ENCODE measurements around the gene DCC.

The DCC gene

GRCh38 chr18:52791321-52791720 lies 451.3 kb downstream of the DCC start:
- Histone ChIP-seq H3K4me3 (ENCODE audit: low read length in 2 of 2) (no peak overlapping the region), H3K9me3 (ENCODE audit: control insufficient read depth in 2 of 2, low read length in 2 of 2) (peaks cover 12 to 13% of the 10 kb centered on the region in 2 donors), H3K36me3 (ENCODE audit: control insufficient read depth in 2 of 2, insufficient read depth in 2 of 2, low read length in 2 of 2) (no peaks in the 10 kb centered on the region), H3K4me1 (ENCODE audit: control insufficient read depth in 2 of 2, insufficient read depth in 2 of 2, low read length in 2 of 2) (no peaks in the 10 kb centered on the region), H3K27ac (ENCODE audit: low read depth in 2 of 2, low read length in 2 of 2) (no peak overlapping the region), H3K9ac (ENCODE audit: low read depth in 1 of 2, low read length in 2 of 2) (no peak overlapping the region), H3K27me3 (ENCODE audit: control insufficient read depth in 2 of 2, insufficient read depth in 2 of 2, low read length in 2 of 2) (no peaks in the 10 kb centered on the region)

GRCh38 chr18:52812834-52813233 lies 472.8 kb downstream of the DCC start:
- Histone ChIP-seq H3K4me1 (ENCODE audit: control insufficient read depth in 2 of 2, insufficient read depth in 2 of 2, low read length in 2 of 2) (no peaks in the 10 kb centered on the region), H3K36me3 (ENCODE audit: control insufficient read depth in 2 of 2, insufficient read depth in 2 of 2, low read length in 2 of 2) (no peaks in the 10 kb centered on the region), H3K4me3 (ENCODE audit: low read length in 2 of 2) (no peak overlapping the region), H3K27me3 (ENCODE audit: control insufficient read depth in 2 of 2, insufficient read depth in 2 of 2, low read length in 2 of 2) (no peaks in the 10 kb centered on the region), H3K9ac (ENCODE audit: low read depth in 1 of 2, low read length in 2 of 2) (no peak overlapping the region), H3K9me3 (ENCODE audit: control insufficient read depth in 2 of 2, low read length in 2 of 2) (no peaks in the 10 kb centered on the region), H3K27ac (ENCODE audit: low read depth in 2 of 2, low read length in 2 of 2) (no peak overlapping the region)

GRCh38 chr18:52813635-52814416 lies 473.8 kb downstream of the DCC start:
- Histone ChIP-seq H3K4me1 (ENCODE audit: control insufficient read depth in 2 of 2, insufficient read depth in 2 of 2, low read length in 2 of 2) (no peaks in the 10 kb centered on the region), H3K27ac (ENCODE audit: low read depth in 2 of 2, low read length in 2 of 2) (no peak overlapping the region)

GRCh38 chr18:52815651-52816050 lies 475.7 kb downstream of the DCC start:
- Histone ChIP-seq H3K9ac (ENCODE audit: low read depth in 1 of 2, low read length in 2 of 2) (no peak overlapping the region), H3K9me3 (ENCODE audit: control insufficient read depth in 2 of 2, low read length in 2 of 2) (no peaks in the 10 kb centered on the region), H3K36me3 (ENCODE audit: control insufficient read depth in 2 of 2, insufficient read depth in 2 of 2, low read length in 2 of 2) (no peaks in the 10 kb centered on the region), H3K4me1 (ENCODE audit: control insufficient read depth in 2 of 2, insufficient read depth in 2 of 2, low read length in 2 of 2) (no peaks in the 10 kb centered on the region), H3K27me3 (ENCODE audit: control insufficient read depth in 2 of 2, insufficient read depth in 2 of 2, low read length in 2 of 2) (no peaks in the 10 kb centered on the region), H3K4me3 (ENCODE audit: low read length in 2 of 2) (no peak overlapping the region), H3K27ac (ENCODE audit: low read depth in 2 of 2, low read length in 2 of 2) (no peak overlapping the region)

More at GRCh38 chr18:52813635-52814416, 473.8 kb downstream of the DCC start:
- H3K9me3 ChIP-seq (ENCODE audit: control insufficient read depth in 2 of 2, low read length in 2 of 2): no peaks in the 10 kb centered on the region
- no peak overlapping the region for H3K4me3 ChIP-seq (ENCODE audit: low read length in 2 of 2)
- no peaks in the 10 kb centered on the region for H3K27me3 ChIP-seq (ENCODE audit: control insufficient read depth in 2 of 2, insufficient read depth in 2 of 2, low read length in 2 of 2)
- no peak overlapping the region for H3K9ac ChIP-seq (ENCODE audit: low read depth in 1 of 2, low read length in 2 of 2)
- H3K36me3 ChIP-seq (ENCODE audit: control insufficient read depth in 2 of 2, insufficient read depth in 2 of 2, low read length in 2 of 2): no peaks in the 10 kb centered on the region

- Histone ChIP-seq H3K9ac (ENCODE audit: low read depth in 1 of 2, low read length in 2 of 2) (no peak overlapping the region), H3K27ac (ENCODE audit: low read depth in 2 of 2, low read length in 2 of 2) (no peak overlapping the region), H3K4me3 (ENCODE audit: low read length in 2 of 2) (no peak overlapping the region), H3K4me1 (ENCODE audit: control insufficient read depth in 2 of 2, insufficient read depth in 2 of 2, low read length in 2 of 2) (no peaks in the 10 kb centered on the region), H3K36me3 (ENCODE audit: control insufficient read depth in 2 of 2, insufficient read depth in 2 of 2, low read length in 2 of 2) (no peaks in the 10 kb centered on the region), H3K9me3 (ENCODE audit: control insufficient read depth in 2 of 2, low read length in 2 of 2) (no peaks in the 10 kb centered on the region), H3K27me3 (ENCODE audit: control insufficient read depth in 2 of 2, insufficient read depth in 2 of 2, low read length in 2 of 2) (no peaks in the 10 kb centered on the region)
These were observed 476.1 kb downstream of the DCC start for GRCh38 chr18:52816121-52816520.

- Histone ChIP-seq H3K4me3 (ENCODE audit: low read length in 2 of 2) (no peak overlapping the region), H3K9ac (ENCODE audit: low read depth in 1 of 2, low read length in 2 of 2) (no peak overlapping the region), H3K4me1 (ENCODE audit: control insufficient read depth in 2 of 2, insufficient read depth in 2 of 2, low read length in 2 of 2) (no peaks in the 10 kb centered on the region), H3K36me3 (ENCODE audit: control insufficient read depth in 2 of 2, insufficient read depth in 2 of 2, low read length in 2 of 2) (no peaks in the 10 kb centered on the region), H3K9me3 (ENCODE audit: control insufficient read depth in 2 of 2, low read length in 2 of 2) (no peaks in the 10 kb centered on the region), H3K27ac (ENCODE audit: low read depth in 2 of 2, low read length in 2 of 2) (no peak overlapping the region), H3K27me3 (ENCODE audit: control insufficient read depth in 2 of 2, insufficient read depth in 2 of 2, low read length in 2 of 2) (no peaks in the 10 kb centered on the region)
These were observed 482.2 kb downstream of the DCC start for GRCh38 chr18:52822160-52822559.

GRCh38 chr18:52824126-52824525 lies 484.1 kb downstream of the DCC start:
- Histone ChIP-seq H3K27ac (ENCODE audit: low read depth in 2 of 2, low read length in 2 of 2) (no peak overlapping the region), H3K4me3 (ENCODE audit: low read length in 2 of 2) (no peak overlapping the region), H3K4me1 (ENCODE audit: control insufficient read depth in 2 of 2, insufficient read depth in 2 of 2, low read length in 2 of 2) (no peaks in the 10 kb centered on the region), H3K36me3 (ENCODE audit: control insufficient read depth in 2 of 2, insufficient read depth in 2 of 2, low read length in 2 of 2) (no peaks in the 10 kb centered on the region), H3K9ac (ENCODE audit: low read depth in 1 of 2, low read length in 2 of 2) (no peak overlapping the region), H3K9me3 (ENCODE audit: control insufficient read depth in 2 of 2, low read length in 2 of 2) (no peaks in the 10 kb centered on the region), H3K27me3 (ENCODE audit: control insufficient read depth in 2 of 2, insufficient read depth in 2 of 2, low read length in 2 of 2) (no peaks in the 10 kb centered on the region)

- Histone ChIP-seq H3K4me3 (ENCODE audit: low read length in 2 of 2) (no peak overlapping the region), H3K27ac (ENCODE audit: low read depth in 2 of 2, low read length in 2 of 2) (no peak overlapping the region), H3K9ac (ENCODE audit: low read depth in 1 of 2, low read length in 2 of 2) (no peak overlapping the region), H3K27me3 (ENCODE audit: control insufficient read depth in 2 of 2, insufficient read depth in 2 of 2, low read length in 2 of 2) (no peaks in the 10 kb centered on the region), H3K9me3 (ENCODE audit: control insufficient read depth in 2 of 2, low read length in 2 of 2) (no peaks in the 10 kb centered on the region), H3K4me1 (ENCODE audit: control insufficient read depth in 2 of 2, insufficient read depth in 2 of 2, low read length in 2 of 2) (no peaks in the 10 kb centered on the region), H3K36me3 (ENCODE audit: control insufficient read depth in 2 of 2, insufficient read depth in 2 of 2, low read length in 2 of 2) (no peaks in the 10 kb centered on the region)
These were observed 487.0 kb downstream of the DCC start for GRCh38 chr18:52826994-52827393.

GRCh38 chr18:52829320-52829719 lies 489.3 kb downstream of the DCC start:
- no peaks in the 10 kb centered on the region for H3K27me3 ChIP-seq (ENCODE audit: control insufficient read depth in 2 of 2, insufficient read depth in 2 of 2, low read length in 2 of 2)
- no peaks in the 10 kb centered on the region for H3K4me1 ChIP-seq (ENCODE audit: control insufficient read depth in 2 of 2, insufficient read depth in 2 of 2, low read length in 2 of 2)
- no peaks in the 10 kb centered on the region for H3K9me3 ChIP-seq (ENCODE audit: control insufficient read depth in 2 of 2, low read length in 2 of 2)
- no peak overlapping the region for H3K4me3 ChIP-seq (ENCODE audit: low read length in 2 of 2)
- no peak overlapping the region for H3K27ac ChIP-seq (ENCODE audit: low read depth in 2 of 2, low read length in 2 of 2)
- H3K36me3 ChIP-seq (ENCODE audit: control insufficient read depth in 2 of 2, insufficient read depth in 2 of 2, low read length in 2 of 2): no peaks in the 10 kb centered on the region
- H3K9ac ChIP-seq (ENCODE audit: low read depth in 1 of 2, low read length in 2 of 2): no peak overlapping the region

GRCh38 chr18:52829876-52830405 lies 489.9 kb downstream of the DCC start:
- Histone ChIP-seq H3K27ac (ENCODE audit: low read depth in 2 of 2, low read length in 2 of 2) (no peak overlapping the region), H3K36me3 (ENCODE audit: control insufficient read depth in 2 of 2, insufficient read depth in 2 of 2, low read length in 2 of 2) (no peaks in the 10 kb centered on the region), H3K9me3 (ENCODE audit: control insufficient read depth in 2 of 2, low read length in 2 of 2) (no peaks in the 10 kb centered on the region), H3K4me3 (ENCODE audit: low read length in 2 of 2) (no peak overlapping the region), H3K9ac (ENCODE audit: low read depth in 1 of 2, low read length in 2 of 2) (no peak overlapping the region), H3K27me3 (ENCODE audit: control insufficient read depth in 2 of 2, insufficient read depth in 2 of 2, low read length in 2 of 2) (no peaks in the 10 kb centered on the region), H3K4me1 (ENCODE audit: control insufficient read depth in 2 of 2, insufficient read depth in 2 of 2, low read length in 2 of 2) (no peaks in the 10 kb centered on the region)
